ENCODE data around the gene GMPR2.

- TF ChIP-seq CTCF (IDR thresholded peaks at IDR 0.05 in 8 of 11, conservative IDR thresholded peaks at IDR 0.05 in 3 of 11) (no peak), POLR2AphosphoS5 (IDR thresholded peaks at IDR 0.05) (no peak), POLR2A (IDR thresholded peaks at IDR 0.05) (no peak)
These were observed 39.8 kb upstream of the GMPR2 start for GRCh38 chr14:24192933-24193332.

Data from spleen (tissue), 7 donors.